ENCODE data around the gene GNG4.

- no peak for TF ChIP-seq CTCF (conservative IDR thresholded peaks at IDR 0.05; ENCODE audit: low read length)
- TF ChIP-seq EZH2phosphoT487 (IDR thresholded peaks at IDR 0.05; ENCODE audit: borderline replicate concordance, low read depth, low read length): no peak
Measured at GRCh38 chr1:235622936-235623779, 26.4 kb downstream of the GNG4 start.

All from OCI-LY7 (cell line).